ENCODE data around the gene RLF.

RLF gene

DNA sequence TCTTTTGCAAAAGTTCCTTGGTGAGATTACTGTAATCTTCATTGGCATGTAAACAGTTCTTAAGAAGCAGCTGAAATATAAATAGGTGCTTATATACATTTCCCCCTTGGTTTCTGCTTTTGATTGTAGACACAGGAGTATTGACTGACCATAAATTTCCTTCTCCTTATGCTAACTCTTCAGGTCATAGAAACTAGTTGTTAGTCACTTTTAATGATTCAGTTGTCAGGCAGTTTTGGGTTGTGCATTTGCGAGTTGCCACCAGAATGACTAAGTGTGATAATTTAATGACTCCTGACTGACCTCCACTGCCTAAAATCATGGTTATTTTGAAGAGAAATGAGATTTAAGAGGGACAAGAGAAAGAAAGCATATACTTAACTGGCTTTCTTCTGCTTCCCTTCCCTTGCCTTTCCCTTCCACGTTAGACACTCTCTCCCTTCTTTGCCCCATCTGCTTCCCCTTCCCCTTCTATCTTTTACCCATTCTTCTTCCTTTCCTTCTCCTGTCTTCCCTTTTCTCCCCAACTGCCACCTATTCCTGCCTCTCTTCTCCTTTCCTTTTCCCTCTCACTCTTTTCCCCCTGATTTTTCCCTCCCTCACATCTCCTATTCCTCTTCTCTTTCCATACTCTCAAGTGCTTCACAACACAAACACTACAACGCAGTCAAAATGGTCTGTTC is 109.1 kb downstream of the RLF start:
- no peak for DNase-seq (ENCODE audit: low read depth in 2 of 2)

DNA sequence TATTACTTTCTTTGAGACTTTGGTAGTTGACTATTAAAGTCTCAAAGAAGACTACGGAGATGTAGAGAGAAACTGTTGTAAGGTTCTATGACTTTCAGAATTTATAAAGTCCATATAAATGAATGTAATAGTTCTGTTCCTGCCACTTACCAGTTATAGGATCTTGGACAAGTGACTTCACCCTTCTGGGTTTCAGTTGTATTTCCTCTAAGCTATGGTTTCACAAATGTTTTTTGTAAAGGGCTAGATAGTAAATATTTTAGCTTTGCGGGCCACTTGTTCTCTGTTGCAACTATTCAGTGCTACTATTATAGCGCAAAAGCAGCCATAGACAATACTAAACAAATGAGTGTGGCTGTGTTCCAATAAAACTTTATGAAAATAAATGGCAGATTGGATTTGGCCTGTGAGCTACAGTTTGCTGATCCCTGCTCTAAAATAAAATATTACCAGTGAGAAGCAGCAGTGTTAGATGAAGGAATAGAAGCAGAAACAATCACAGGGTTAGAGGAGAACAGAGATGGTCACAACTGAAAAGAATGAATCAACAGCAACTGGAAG is 111.5 kb downstream of the RLF start:
- DNase-seq (ENCODE audit: low read depth in 2 of 2), result no peak

DNA sequence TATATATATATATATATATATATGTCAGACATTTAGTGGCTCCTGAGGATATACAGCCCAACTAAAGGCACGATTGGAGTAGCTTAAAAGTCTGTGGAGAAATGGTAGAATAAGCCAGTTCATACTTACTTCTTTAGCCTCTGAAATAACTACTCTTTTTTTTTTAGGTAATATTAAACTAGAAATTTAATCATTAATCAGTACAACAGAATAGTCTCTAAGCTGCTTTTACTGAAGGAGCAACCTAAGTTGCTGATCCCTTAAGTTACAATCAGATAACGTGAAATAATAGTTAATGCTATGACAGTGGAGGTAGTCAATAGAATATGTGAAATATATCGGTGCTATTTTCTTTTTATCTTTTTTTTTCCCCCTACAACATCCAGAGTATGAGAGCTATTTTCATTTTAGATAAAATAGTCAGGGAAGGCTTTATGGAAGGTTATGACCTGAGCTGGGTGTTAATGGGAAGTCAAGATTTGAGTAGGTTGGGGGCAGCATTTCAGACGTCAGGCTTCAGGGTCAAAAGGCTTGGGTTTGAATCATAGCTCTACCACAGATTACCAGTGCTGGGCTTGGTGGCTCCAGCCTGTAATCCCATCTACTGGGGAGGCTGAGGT is 112.5 kb downstream of the RLF start:
- DNase-seq (ENCODE audit: low read depth in 2 of 2), result no peak

DNA sequence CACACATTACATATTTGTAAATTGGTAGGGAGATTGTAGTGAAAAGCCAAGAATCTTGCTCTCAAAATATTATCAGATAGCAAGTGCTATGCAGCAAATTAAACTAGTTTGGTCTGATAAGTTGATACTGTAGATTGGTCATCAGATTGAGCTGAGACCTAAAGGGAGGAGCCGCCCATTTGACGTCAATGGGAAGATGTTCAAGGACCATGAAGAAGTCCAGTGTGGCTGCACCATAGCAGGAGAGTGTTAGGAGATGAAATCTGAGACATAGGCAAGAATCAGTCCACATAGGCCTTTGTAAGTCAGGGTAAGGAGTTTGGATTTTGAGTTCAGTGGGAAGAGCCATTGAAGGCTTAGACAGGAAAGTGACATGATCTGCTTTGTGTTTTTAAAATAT is 113.1 kb downstream of the RLF start:
- no peak for DNase-seq (ENCODE audit: low read depth in 2 of 2)

DNA sequence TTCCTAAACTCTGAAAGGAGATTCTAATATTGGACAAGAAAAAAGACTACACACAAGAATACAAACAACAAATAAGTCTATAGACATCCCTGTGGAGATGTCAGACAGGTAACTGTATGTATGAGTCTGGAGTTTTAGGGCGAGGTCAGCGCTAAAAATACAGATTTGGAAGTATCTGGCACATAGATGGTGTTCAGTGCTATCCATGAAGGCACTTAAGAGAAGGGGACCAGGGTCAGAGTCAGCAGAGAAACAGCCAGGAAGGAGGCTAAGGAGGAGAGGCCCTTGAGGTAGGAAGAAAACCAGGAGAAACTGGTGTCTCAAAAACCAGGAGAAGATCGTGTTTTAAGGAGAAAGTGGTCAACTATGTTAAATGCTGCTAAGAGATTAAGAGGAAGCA is 114.9 kb downstream of the RLF start:
- DNase-seq (ENCODE audit: low read depth in 2 of 2), result no peak

DNA sequence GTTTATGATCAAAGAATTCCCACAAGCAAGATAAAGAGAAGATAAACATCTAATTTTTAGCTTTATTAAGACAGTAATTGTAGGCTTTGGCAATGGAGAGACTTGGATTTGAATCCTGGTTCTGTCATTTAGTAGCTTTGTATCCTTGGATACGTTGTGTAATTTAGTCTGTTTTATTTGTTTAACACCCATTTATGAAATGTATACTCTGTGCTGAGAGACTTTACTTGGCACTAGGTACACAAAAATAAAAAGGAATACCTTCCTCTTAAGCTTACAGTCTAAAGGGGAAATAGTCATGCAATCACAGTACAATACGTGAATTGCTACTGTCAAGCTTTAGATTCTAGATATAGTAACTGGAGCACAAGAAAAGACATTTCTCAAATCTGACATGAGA is 120.7 kb downstream of the RLF start:
- DNase-seq (ENCODE audit: low read depth in 2 of 2), result no peak
